Prostate gland (tissue), 2 donors: ENCODE results near the gene TMEM88.

Source experiments
- CTCF ChIP-seq, 4 experiments: fragments of 200-600 bp in 2 of 4; fragments of 450-650 bp in 2 of 4; sonication (generic) in 2 of 4; IDR thresholded peaks; 1 replicate in 3 of 4; 2 replicates in 1 of 4; pipeline ENCODE4 v1.5.1; 2016 to 2019; ENCODE audit warnings: antibody characterized with exemption in 4 of 4, mild to moderate bottlenecking in 2 of 4, moderate library complexity in 2 of 4
- POLR2A ChIP-seq: fragments of 450-650 bp; IDR thresholded peaks from one replicate; pipeline ENCODE4 v1.6.1; 2016; ENCODE audit warnings: antibody characterized with exemption, mild to moderate bottlenecking
- POLR2AphosphoS5 ChIP-seq: sonication (generic); formaldehyde crosslinking; IDR thresholded peaks from one replicate; pipeline ENCODE4 v1.6.1; 2017; ENCODE audit warnings: antibody characterized with exemption

- no peak for TF ChIP-seq POLR2A
- TF ChIP-seq CTCF (IDR thresholded peaks at IDR 0.05), result no peak
- no peak for TF ChIP-seq POLR2AphosphoS5
These were observed 35.9 kb upstream of the TMEM88 start for GRCh38 chr17:7818746-7819645.
